Tibial nerve (tissue), 4 donors: ENCODE data around the gene NADK. TPM values are rescaled to one million over a fixed set of nuclear protein-coding genes. Genes with fewer than 3 reads are reported as not detected.

Experiments used
- DNase-seq, 2 donors: peaks; one replicate each; pipeline ENCODE4 v3.0.0-alpha.2; 2019; ENCODE audit warnings: low spot score in 2 of 2
- H3K27ac ChIP-seq, 4 donors: fragments of 200-600 bp; sonication (generic) in 3 of 4; one replicate each; pipeline ENCODE4 v1.5.1; 2017 to 2019; ENCODE audit warnings: mild to moderate bottlenecking in 1 of 4
- H3K27me3 ChIP-seq, 2 donors: fragments of 200-600 bp; sonication (generic) in 1 of 2; one replicate each; pipeline versions ENCODE4 v1.5.1 to v1.6.0; 2017 to 2019
- H3K36me3 ChIP-seq, 3 donors: fragments of 200-600 bp; sonication (generic); one replicate each; pipeline ENCODE4 v1.5.1; 2018 to 2019
- H3K4me1 ChIP-seq, 4 donors: fragments of 200-600 bp; sonication (generic) in 3 of 4; one replicate each; pipeline ENCODE4 v1.5.1; 2017 to 2019
- H3K4me3 ChIP-seq, 4 donors: fragments of 200-600 bp; sonication (generic) in 3 of 4; one replicate each; pipeline ENCODE4 v1.5.1; 2017 to 2019; ENCODE audit warnings: mild to moderate bottlenecking in 1 of 4, moderate library complexity in 1 of 4
- H3K9me3 ChIP-seq, 4 donors: fragments of 200-600 bp; sonication (generic) in 3 of 4; one replicate each; pipeline ENCODE4 v1.5.1; 2017 to 2019
- EP300 ChIP-seq, 2 donors: sonication (generic); formaldehyde crosslinking; IDR thresholded peaks; one replicate each; pipeline ENCODE4 v1.6.1; 2017; ENCODE audit warnings: antibody characterized with exemption in 2 of 2, mild to moderate bottlenecking in 1 of 2
- POLR2A ChIP-seq, 2 donors: fragments of 450-650 bp; IDR thresholded peaks; one replicate each; pipeline ENCODE4 v1.6.1; 2017; ENCODE audit warnings: antibody characterized with exemption in 2 of 2, mild to moderate bottlenecking in 2 of 2, moderate library complexity in 2 of 2
- WGBS, 2 donors: methylation state at CpG; one replicate each; pipeline ENCODE4 v1.1.5; 2018; 5-methylcytosine and 5-hydroxymethylcytosine counted together
- total RNA-seq, 4 donors: library from RNA; depleted of rRNA; stranded (reverse); fragments of >200 nt; gene quantifications; one replicate each; pipeline ENCODE4 v1.1.0, GENCODE V29; 2016
- TF ChIP-seq, protein P1 (sequence below), 5 experiments: fragments of 200-600 bp in 3 of 5; fragments of 450-650 bp in 2 of 5; sonication (generic) in 3 of 5; IDR thresholded peaks; one replicate each; pipeline ENCODE4 v1.5.1; 2016 to 2019; ENCODE audit warnings: antibody characterized with exemption in 5 of 5, mild to moderate bottlenecking in 3 of 5, moderate library complexity in 2 of 5

NADK gene
- total RNA-seq, 4 donors from 2014 or later = 111 to 145 (median 119) TPM

DNA sequence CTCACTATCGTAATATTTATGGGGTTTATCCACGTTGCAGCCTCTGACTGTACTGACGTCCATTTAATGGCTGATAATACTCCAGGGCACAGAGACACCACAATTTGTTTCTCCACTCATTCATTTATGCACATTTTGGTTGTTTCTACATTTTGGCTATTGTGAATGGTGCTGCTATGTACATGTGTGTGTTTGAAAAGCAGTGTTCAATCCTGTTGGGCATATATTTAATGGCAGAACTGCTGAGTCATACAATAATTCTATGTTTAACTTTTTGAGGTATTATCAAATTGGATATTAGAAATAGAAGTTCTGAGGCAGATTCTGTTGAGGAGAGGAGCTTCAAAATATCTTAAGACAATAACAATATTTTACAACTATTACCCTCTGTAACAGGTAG lies 39.0 kb upstream of the NADK start:
- no peak overlapping the region for H3K4me3 ChIP-seq
- no peaks in the 10 kb centered on the region for H3K9me3 ChIP-seq
- H3K27ac ChIP-seq = no peak overlapping the region
- TF ChIP-seq EP300 (IDR thresholded peaks at IDR 0.05) = no peak
- TF ChIP-seq POLR2A (IDR thresholded peaks at IDR 0.05) = no peak
- TF ChIP-seq, protein P1, sequence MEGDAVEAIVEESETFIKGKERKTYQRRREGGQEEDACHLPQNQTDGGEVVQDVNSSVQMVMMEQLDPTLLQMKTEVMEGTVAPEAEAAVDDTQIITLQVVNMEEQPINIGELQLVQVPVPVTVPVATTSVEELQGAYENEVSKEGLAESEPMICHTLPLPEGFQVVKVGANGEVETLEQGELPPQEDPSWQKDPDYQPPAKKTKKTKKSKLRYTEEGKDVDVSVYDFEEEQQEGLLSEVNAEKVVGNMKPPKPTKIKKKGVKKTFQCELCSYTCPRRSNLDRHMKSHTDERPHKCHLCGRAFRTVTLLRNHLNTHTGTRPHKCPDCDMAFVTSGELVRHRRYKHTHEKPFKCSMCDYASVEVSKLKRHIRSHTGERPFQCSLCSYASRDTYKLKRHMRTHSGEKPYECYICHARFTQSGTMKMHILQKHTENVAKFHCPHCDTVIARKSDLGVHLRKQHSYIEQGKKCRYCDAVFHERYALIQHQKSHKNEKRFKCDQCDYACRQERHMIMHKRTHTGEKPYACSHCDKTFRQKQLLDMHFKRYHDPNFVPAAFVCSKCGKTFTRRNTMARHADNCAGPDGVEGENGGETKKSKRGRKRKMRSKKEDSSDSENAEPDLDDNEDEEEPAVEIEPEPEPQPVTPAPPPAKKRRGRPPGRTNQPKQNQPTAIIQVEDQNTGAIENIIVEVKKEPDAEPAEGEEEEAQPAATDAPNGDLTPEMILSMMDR (IDR thresholded peaks at IDR 0.05) = no peak
- no peaks in the 10 kb centered on the region for H3K27me3 ChIP-seq
- 62 to 67% methylated on average over 3 of the region's 3 CpGs for WGBS, 2 donors
- H3K4me1 ChIP-seq = no peaks in the 10 kb centered on the region
- no peak for DNase-seq
- peaks cover 0 to 73% (median 14%) of the 10 kb centered on the region in 3 donors for H3K36me3 ChIP-seq

DNA sequence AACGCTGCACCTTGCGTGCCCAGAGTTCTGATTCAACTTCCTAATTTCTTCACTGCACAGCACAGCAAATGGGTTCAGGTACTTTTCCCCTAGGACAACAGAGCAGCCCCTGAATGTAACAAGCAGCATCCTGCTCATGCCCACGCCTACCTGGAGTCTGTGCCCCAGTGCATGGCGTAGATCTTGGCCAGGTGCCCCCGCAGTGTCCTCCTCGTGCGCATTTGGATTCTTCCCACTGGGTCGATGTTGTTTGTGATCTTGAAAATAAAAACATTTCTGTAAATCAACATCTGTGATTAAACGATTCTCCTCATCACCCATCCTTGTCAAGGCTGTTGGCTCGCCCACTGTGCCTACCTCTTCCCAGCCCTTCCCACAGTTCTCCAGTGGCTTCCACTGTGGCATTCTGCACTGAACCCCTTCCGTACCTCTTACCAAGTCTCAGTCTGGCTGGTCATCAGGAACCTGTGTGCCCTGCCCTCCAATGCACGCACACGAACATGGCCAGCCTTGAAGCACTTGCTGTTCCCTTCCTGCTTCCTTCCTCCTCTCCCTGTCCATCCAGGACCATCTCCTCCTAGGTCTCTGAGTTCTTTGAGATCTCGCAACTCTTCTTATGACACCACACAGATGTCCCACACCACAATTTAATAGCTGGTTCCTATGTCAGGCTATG lies 37.5 kb upstream of the NADK start:
- no peak for DNase-seq

DNA sequence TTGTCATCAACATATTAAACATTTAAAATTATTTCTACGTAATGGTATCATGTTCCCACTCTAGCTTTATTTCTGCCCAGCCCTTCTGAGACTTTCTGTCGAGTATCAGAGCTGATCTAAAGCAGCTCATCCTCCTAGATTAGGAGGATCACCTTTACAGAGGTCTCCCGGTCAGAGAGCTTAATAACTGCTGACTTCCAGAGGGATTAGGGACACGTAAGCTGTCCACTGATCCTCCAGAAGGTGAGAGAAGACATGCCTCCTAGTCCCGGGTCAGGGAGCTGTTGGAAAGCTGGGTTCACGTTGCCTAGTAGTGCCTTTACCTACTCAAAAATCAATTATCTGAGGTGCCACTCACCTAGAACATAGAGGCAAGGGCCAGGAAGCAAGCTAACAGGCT lies 31.2 kb upstream of the NADK start:
- no peak overlapping the region for H3K27ac ChIP-seq
- 87 to 88% methylated on average over 6 of the region's 6 CpGs for WGBS, 2 donors
- peaks cover 0 to 95% (median 17%) of the 10 kb centered on the region in 3 donors for H3K36me3 ChIP-seq
- no peaks in the 10 kb centered on the region for H3K4me1 ChIP-seq
- H3K4me3 ChIP-seq = no peak overlapping the region
- DNase-seq = no peak
- H3K27me3 ChIP-seq = no peaks in the 10 kb centered on the region
- H3K9me3 ChIP-seq = no peaks in the 10 kb centered on the region
- TF ChIP-seq EP300 (IDR thresholded peaks at IDR 0.05) (no peak), POLR2A (IDR thresholded peaks at IDR 0.05) (no peak)
- TF ChIP-seq, protein P1 (IDR thresholded peaks at IDR 0.05) = no peak

More for the DNA sequence above, 37.5 kb upstream of the NADK start:
- Histone ChIP-seq H3K36me3 (peaks cover 0 to 75% (median 14%) of the 10 kb centered on the region in 3 donors), H3K9me3 (no peaks in the 10 kb centered on the region), H3K27me3 (no peaks in the 10 kb centered on the region), H3K4me1 (no peaks in the 10 kb centered on the region), H3K4me3 (no peak overlapping the region), H3K27ac (no peak overlapping the region)
- TF ChIP-seq, protein P1 (IDR thresholded peaks at IDR 0.05) = no peak
- no peak for TF ChIP-seq POLR2A (IDR thresholded peaks at IDR 0.05)
- TF ChIP-seq EP300 (IDR thresholded peaks at IDR 0.05) = no peak
- 91 to 93% methylated on average over 14 of the region's 14 CpGs for WGBS, 2 donors

DNA sequence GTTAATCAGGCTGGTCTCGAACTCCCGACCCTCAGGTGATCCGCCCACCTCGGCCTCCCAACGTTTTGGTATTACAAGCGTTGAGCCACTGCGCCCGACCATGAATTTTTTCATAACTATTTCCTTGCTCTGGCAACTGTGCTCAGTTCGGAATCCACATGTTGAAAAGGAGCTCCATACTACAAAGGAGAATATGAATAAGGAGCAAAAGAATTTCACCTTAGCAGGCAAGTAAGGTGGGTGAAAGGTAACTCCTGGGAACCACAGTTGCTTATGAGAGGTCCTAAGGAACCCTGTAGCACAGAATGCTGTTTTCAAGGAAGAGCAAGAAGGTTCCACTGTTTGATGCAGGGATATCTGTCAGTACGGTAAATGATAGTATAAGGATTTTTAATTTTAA lies 29.9 kb upstream of the NADK start:
- no peak for DNase-seq
- Histone ChIP-seq H3K4me3 (no peak overlapping the region), H3K27me3 (no peaks in the 10 kb centered on the region), H3K4me1 (no peaks in the 10 kb centered on the region), H3K36me3 (peaks cover 0 to 95% (median 22%) of the 10 kb centered on the region in 3 donors), H3K9me3 (no peaks in the 10 kb centered on the region), H3K27ac (no peak overlapping the region)
- TF ChIP-seq, protein P1 (IDR thresholded peaks at IDR 0.05) = no peak
- TF ChIP-seq POLR2A (IDR thresholded peaks at IDR 0.05) (no peak), EP300 (IDR thresholded peaks at IDR 0.05) (no peak)
- WGBS, 2 donors = 93 to 96% methylated on average over 10 of the region's 10 CpGs

DNA sequence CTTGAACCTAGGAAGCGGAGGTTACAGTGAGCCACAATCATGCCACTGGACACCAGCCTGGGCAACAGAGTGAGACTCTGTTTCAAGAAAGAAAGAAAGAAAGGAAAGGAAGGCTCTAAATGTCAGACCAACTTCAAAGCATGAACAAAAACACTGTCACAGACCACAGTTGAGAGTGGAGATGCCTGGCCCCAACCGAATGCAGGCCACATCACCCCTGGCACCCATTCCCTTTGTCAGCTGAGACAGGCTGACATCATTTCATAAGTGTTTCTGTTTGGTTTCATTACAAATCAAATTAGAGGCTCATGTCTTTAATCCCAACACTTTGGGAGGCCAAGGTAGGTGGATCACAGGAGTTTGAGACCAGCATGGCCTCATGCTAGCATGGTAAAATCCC lies 28.6 kb upstream of the NADK start:
- no peak for TF ChIP-seq POLR2A (IDR thresholded peaks at IDR 0.05)
- TF ChIP-seq, protein P1 (IDR thresholded peaks at IDR 0.05) = no peak
- TF ChIP-seq EP300 (IDR thresholded peaks at IDR 0.05) = no peak
- H3K4me3 ChIP-seq = no peak overlapping the region
- 71 to 75% methylated on average over 2 of the region's 2 CpGs for WGBS, 2 donors
- no peak overlapping the region for H3K27ac ChIP-seq
- no peaks in the 10 kb centered on the region for H3K27me3 ChIP-seq
- peaks cover 0 to 95% (median 17%) of the 10 kb centered on the region in 3 donors for H3K36me3 ChIP-seq
- no peaks in the 10 kb centered on the region for H3K9me3 ChIP-seq
- no peak for DNase-seq
- peaks cover 0 to 2% (median 0%) of the 10 kb centered on the region in 4 donors for H3K4me1 ChIP-seq
